Measurements from ENCODE around the gene GPR15LG. TPM values are rescaled to one million over a fixed set of nuclear protein-coding genes. Genes with fewer than 3 reads are reported as not detected.
"Not testable (repeated sequence)": the region's sequence is repeated elsewhere in the genome, so short reads cannot be mapped to it uniquely, and the experiment has no call there.

GPR15LG gene
- polyA plus RNA-seq (2012; ENCODE audit: missing spikeins) = 1.5 TPM

- TF ChIP-seq TAF1 (IDR thresholded peaks at IDR 0.05; ENCODE audit: borderline replicate concordance, low read depth, low read length) (no peak), POLR2AphosphoS5 (IDR thresholded peaks at IDR 0.05; ENCODE audit: low read depth, low read length) (no peak), POLR2A (IDR thresholded peaks at IDR 0.05; ENCODE audit: low read depth, low read length) (no peak)
- no peak for FAIRE-seq
- no peak for DNase-seq (ENCODE audit: insufficient read length)
Measured at GRCh38 chr10:84173501-84173929, at the start of gene GPR15LG. Gene GPR15LG, plus strand, starts transcription at chr10:84173801. Its CDS starts 51 bp downstream, at chr10:84173852.

GRCh38 chr10:84125910-84126784 lies 47.5 kb upstream of the GPR15LG start:
- FAIRE-seq; DNase-seq (ENCODE audit: insufficient read length): not testable (repeated sequence)

GRCh38 chr10:84126785-84127167 lies 46.8 kb upstream of the GPR15LG start:
- TF ChIP-seq TAF1 (IDR thresholded peaks at IDR 0.05; ENCODE audit: borderline replicate concordance, low read depth, low read length) (no peak), POLR2AphosphoS5 (IDR thresholded peaks at IDR 0.05; ENCODE audit: low read depth, low read length) (no peak), POLR2A (IDR thresholded peaks at IDR 0.05; ENCODE audit: low read depth, low read length) (no peak)
- DNase-seq (ENCODE audit: insufficient read length) (no peak), FAIRE-seq (no peak)

- no peak for FAIRE-seq
Measured at GRCh38 chr10:84135836-84136235, 37.8 kb upstream of the GPR15LG start.

GRCh38 chr10:84137811-84138210 lies 35.8 kb upstream of the GPR15LG start:
- no peak for FAIRE-seq
- no peak for DNase-seq (ENCODE audit: insufficient read length)
- no peak for TF ChIP-seq POLR2A (IDR thresholded peaks at IDR 0.05; ENCODE audit: low read depth, low read length)

More at GRCh38 chr10:84135836-84136235, 37.8 kb upstream of the GPR15LG start:
- DNase-seq (ENCODE audit: insufficient read length) = no peak
- no peak for TF ChIP-seq TAF1 (IDR thresholded peaks at IDR 0.05; ENCODE audit: borderline replicate concordance, low read depth, low read length)
- TF ChIP-seq POLR2A (IDR thresholded peaks at IDR 0.05; ENCODE audit: low read depth, low read length) = no peak
- TF ChIP-seq POLR2AphosphoS5 (IDR thresholded peaks at IDR 0.05; ENCODE audit: low read depth, low read length) = no peak

GRCh38 chr10:84138478-84139125 lies 35.0 kb upstream of the GPR15LG start:
- DNase-seq (ENCODE audit: insufficient read length) = no peak
- FAIRE-seq = peak; percentile 17
- TF ChIP-seq TAF1 (IDR thresholded peaks at IDR 0.05; ENCODE audit: borderline replicate concordance, low read depth, low read length) (no peak), POLR2AphosphoS5 (IDR thresholded peaks at IDR 0.05; ENCODE audit: low read depth, low read length) (no peak), POLR2A (IDR thresholded peaks at IDR 0.05; ENCODE audit: low read depth, low read length) (no peak)

GRCh38 chr10:84139126-84140035 lies 34.2 kb upstream of the GPR15LG start, which contains the start of gene GHITM:
Gene GHITM, plus strand, starts transcription at chr10:84139509. Its CDS starts 1,992 bp downstream, at chr10:84141501.
- DNase-seq (ENCODE audit: insufficient read length) (peak; percentile 63), FAIRE-seq (peak; percentile 99)
- TF ChIP-seq POLR2A (IDR thresholded peaks at IDR 0.05; ENCODE audit: low read depth, low read length) (peak; percentile 83), POLR2AphosphoS5 (IDR thresholded peaks at IDR 0.05; ENCODE audit: low read depth, low read length) (peak; percentile 59; the same call in 1 of the 2 replicates), TAF1 (IDR thresholded peaks at IDR 0.05; ENCODE audit: borderline replicate concordance, low read depth, low read length) (peak; percentile 63; the same call in 1 of the 2 replicates)

GRCh38 chr10:84140036-84140379 lies 33.6 kb upstream of the GPR15LG start:
- TF ChIP-seq POLR2AphosphoS5 (IDR thresholded peaks at IDR 0.05; ENCODE audit: low read depth, low read length) = no peak
- peak; percentile 50 for FAIRE-seq
- DNase-seq (ENCODE audit: insufficient read length) = no peak

GRCh38 chr10:84147347-84147746 lies 26.3 kb upstream of the GPR15LG start:
- TF ChIP-seq TAF1 (IDR thresholded peaks at IDR 0.05; ENCODE audit: borderline replicate concordance, low read depth, low read length) (no peak), POLR2A (IDR thresholded peaks at IDR 0.05; ENCODE audit: low read depth, low read length) (no peak), POLR2AphosphoS5 (IDR thresholded peaks at IDR 0.05; ENCODE audit: low read depth, low read length) (no peak)
- DNase-seq (ENCODE audit: insufficient read length) = no peak
- FAIRE-seq = no peak

- peak; percentile 36 for FAIRE-seq
- DNase-seq (ENCODE audit: insufficient read length) = not testable (repeated sequence)
Measured at GRCh38 chr10:84148006-84148597, 25.5 kb upstream of the GPR15LG start.

- FAIRE-seq = no peak
- TF ChIP-seq POLR2AphosphoS5 (IDR thresholded peaks at IDR 0.05; ENCODE audit: low read depth, low read length) = no peak
- TF ChIP-seq POLR2A (IDR thresholded peaks at IDR 0.05; ENCODE audit: low read depth, low read length) = no peak
- TF ChIP-seq TAF1 (IDR thresholded peaks at IDR 0.05; ENCODE audit: borderline replicate concordance, low read depth, low read length) = no peak
- DNase-seq (ENCODE audit: insufficient read length) = no peak
Measured at GRCh38 chr10:84149854-84150253, 23.7 kb upstream of the GPR15LG start.

All from GM12892 (cell line).